K562 (cell line): ENCODE data around the gene NUP85. TPM values are rescaled to one million over a fixed set of nuclear protein-coding genes. Genes with fewer than 3 reads are reported as not detected.

Experiments used
- GMEB1 ChIP-seq: fragments of 250-450 bp; sonication (Bioruptor Pico); IDR thresholded peaks from 2 replicates; pipeline ENCODE4 v1.4.0; 2020; ENCODE audit warnings: mild to moderate bottlenecking
- GTF2F1 ChIP-seq: IDR thresholded peaks from 2 replicates; pipeline ENCODE4 v1.6.1; 2011; ENCODE audit warnings: low read depth, low read length, improper control_type of control experiment
- JUND ChIP-seq, 2 experiments: IDR thresholded peaks; 2 replicates in 1 of 2; 3 replicates in 1 of 2; pipeline ENCODE4 v1.6.1; 2011; ENCODE audit warnings: borderline replicate concordance in 2 of 2, low read depth in 2 of 2, low read length in 2 of 2, improper control_type of control experiment in 1 of 2, missing biosample characterization in 1 of 2, missing genetic modification characterization in 1 of 2, missing genetic modification reagents in 1 of 2
- MEIS2 ChIP-seq: fragments of 450-650 bp; IDR thresholded peaks from 2 replicates; pipeline ENCODE4 v1.6.1; 2014; ENCODE audit warnings: mild to moderate bottlenecking; ENCODE audit not compliant: partially characterized antibody
- MYC ChIP-seq, 2 experiments: fragments of 250-450 bp in 1 of 2; sonication (Bioruptor Pico) in 1 of 2; IDR thresholded peaks; 2 replicates each; pipeline versions ENCODE4 v1.5.1 to v1.6.1; 2012 to 2021; ENCODE audit warnings: low read depth in 2 of 2, borderline replicate concordance in 1 of 2, improper control_type of control experiment in 1 of 2, low read length in 1 of 2, mild to moderate bottlenecking in 1 of 2, moderate library complexity in 1 of 2
- NFIX ChIP-seq: fragments of 250-450 bp; sonication (Bioruptor Pico); IDR thresholded peaks from 2 replicates; pipeline ENCODE4 v1.4.0; 2020; ENCODE audit warnings: low read depth, mild to moderate bottlenecking, moderate library complexity
- POLR3A ChIP-seq: IDR thresholded peaks from 2 replicates; pipeline ENCODE4 v1.6.1; 2011; ENCODE audit warnings: borderline replicate concordance, mild to moderate bottlenecking, moderate library complexity; ENCODE audit not compliant: insufficient read length, insufficient read depth; ENCODE audit errors: extremely low read depth
- PURB ChIP-seq: sonication (generic); formaldehyde crosslinking; IDR thresholded peaks from 2 replicates; pipeline ENCODE4 v1.9.0; 2021; ENCODE audit warnings: low read depth, mild to moderate bottlenecking, missing genetic modification reagents
- SMAD3 ChIP-seq: fragments of 450-650 bp; formaldehyde crosslinking; conservative IDR thresholded peaks from 2 replicates; pipeline ENCODE4 v1.4.0; 2020; ENCODE audit warnings: mild to moderate bottlenecking
- SMARCA5 ChIP-seq: fragments of 450-650 bp; IDR thresholded peaks from 2 replicates; pipeline ENCODE4 v1.6.1; 2016
- TAF1 ChIP-seq: IDR thresholded peaks from 2 replicates; pipeline ENCODE4 v1.6.1; 2011; ENCODE audit warnings: mild to moderate bottlenecking, low read length, moderate library complexity; ENCODE audit not compliant: insufficient read depth, control insufficient read depth, severe bottlenecking; ENCODE audit errors: extremely low read depth
- TAF15 ChIP-seq: fragments of 200-400 bp; formaldehyde crosslinking; IDR thresholded peaks from 2 replicates; pipeline ENCODE4 v1.6.1; 2017; ENCODE audit warnings: mild to moderate bottlenecking, low read depth, low read length, moderate library complexity
- TCFL5 ChIP-seq: fragments of 250-450 bp; sonication (Bioruptor Pico); conservative IDR thresholded peaks from 2 replicates; pipeline ENCODE4 v1.6.1; 2021; ENCODE audit warnings: mild to moderate bottlenecking, moderate library complexity, matching md5 sums
- TOE1 ChIP-seq, 2 experiments: fragments of 450-650 bp in 1 of 2; sonication (generic) in 1 of 2; formaldehyde crosslinking in 1 of 2; IDR thresholded peaks; 2 replicates each; pipeline versions ENCODE4 v1.7.1 to v1.8.0; 2016 to 2022; ENCODE audit warnings: borderline replicate concordance in 2 of 2, mild to moderate bottlenecking in 2 of 2, antibody characterized with exemption in 1 of 2, inconsistent platforms in 1 of 2, low read depth in 1 of 2, missing genetic modification reagents in 1 of 2, moderate library complexity in 1 of 2
- ZKSCAN1 ChIP-seq: fragments of 150-350 bp; IDR thresholded peaks from 2 replicates; pipeline ENCODE4 v1.6.1; 2016; ENCODE audit warnings: low read depth, low read length
- ZNF449 ChIP-seq: fragments of 250-450 bp; sonication (Bioruptor Pico); IDR thresholded peaks from 2 replicates; pipeline ENCODE4 v1.8.0; 2022; ENCODE audit warnings: moderate library complexity, mild to moderate bottlenecking, inconsistent platforms
- ZNF766 ChIP-seq: fragments of 200-800 bp; sonication (Bioruptor generic); conservative IDR thresholded peaks from 2 replicates; pipeline ENCODE4 v1.6.1; 2016; ENCODE audit warnings: missing genetic modification characterization, missing compliant biosample characterization
- polyA plus RNA-seq, 8 experiments: library from polyadenylated mRNA; depleted of rRNA in 4 of 8; stranded (reverse) in 5 of 8; unstranded in 3 of 8; fragments of >200 nt; fragmentation: Nextera tagmentation in 2 of 8; fragmentation: Illumina TruSeq in 1 of 8; extraction: Ambion mirVana in 2 of 8; extraction: Trizol in 1 of 8; gene quantifications; 2 replicates each; pipeline versions ENCODE4 v1.2.1 to v1.2.3, GENCODE V29; 2011 to 2014; ENCODE audit warnings: inconsistent platforms in 1 of 8, missing spikeins in 1 of 8
- total RNA-seq, 7 experiments: library from RNA; depleted of rRNA in 6 of 7; stranded (reverse); fragments of >200 nt in 6 of 7; fragmentation: Illumina TruSeq in 2 of 7; extraction: Trizol in 2 of 7; gene quantifications; 2 replicates each; pipeline versions ENCODE4 v1.2.1 to v1.2.3, GENCODE V29; 2011 to 2021; ENCODE audit warnings: low replicate concordance in 1 of 7

Gene NUP85
- total and polyA plus RNA-seq, 9 of the 15 experiments (the other 6 are each of a cell fraction or from before 2014, with no cell fraction given), result 50.2 to 177 (median 110) TPM

- TF ChIP-seq MYC (IDR thresholded peaks at IDR 0.05; ENCODE audit: low read depth, low read length) (peak; percentile 34), MYC (CRISPR knock-in tag; IDR thresholded peaks at IDR 0.05; ENCODE audit: borderline replicate concordance, low read depth) (peak; percentile 81), SMARCA5 (0 out of 2 replicates have a peak, but pooled peaks have one; percentile 12), NFIX (CRISPR knock-in tag) (peak; percentile 30; the same call in 1 of the 2 replicates), PURB (CRISPR knock-in tag) (no peak), TOE1 (IDR thresholded peaks at IDR 0.05; ENCODE audit: borderline replicate concordance) (peak; percentile 97), TOE1 (CRISPR knock-in tag; IDR thresholded peaks at IDR 0.05; ENCODE audit: borderline replicate concordance, low read depth) (no peak), JUND (IDR thresholded peaks at IDR 0.05; ENCODE audit: borderline replicate concordance, low read depth, low read length) (peak; percentile 2; the same call in 1 of the 2 replicates), JUND (tag; IDR thresholded peaks at IDR 0.05; ENCODE audit: borderline replicate concordance, low read depth, low read length) (no peak), ZNF449 (no peak), MEIS2 (peak; percentile 62), ZNF766 (CRISPR knock-in tag) (peak; percentile 54; the same call in 1 of the 2 replicates), SMAD3 (CRISPR knock-in tag) (no peak), GMEB1 (CRISPR knock-in tag) (peak; percentile 65; the same call in 1 of the 2 replicates), TAF1 (peak; percentile 62), ZKSCAN1 (0 out of 2 replicates have a peak, but pooled peaks have one; percentile 21), TAF15 (no peak), POLR3A (peak; percentile 56), GTF2F1 (0 out of 2 replicates have a peak, but pooled peaks have one; percentile 61), TCFL5 (CRISPR knock-in tag) (peak; percentile 56; the same call in 1 of the 2 replicates)
These were observed at the start of gene NUP85 (continued) for GRCh38 chr17:75205037-75205792.
